Activated B cell treated with CpG ODN at 0.5 μM for 24 hours (primary cell): ENCODE measurements around the gene GRM8. TPM values are rescaled to one million over a fixed set of nuclear protein-coding genes. Genes with fewer than 3 reads are reported as not detected.

ENCODE experiments used
- ATAC-seq: fragments of 200-7000 bp; cut with Tn5 transposase; one replicate; pipeline ENCODE4 v1.10.0; 2021; ENCODE audit warnings: low read depth, mild to moderate bottlenecking, moderate library complexity
- CTCF ChIA-PET: fragments of 350-600 bp; sonication (Branson Sonifier 250); formaldehyde crosslinking; loops from one replicate; lab custom pipeline; 2021; ENCODE audit warnings: antibody characterized with exemption; lab: Charles Lee
- POLR2A ChIA-PET: fragments of 350-600 bp; sonication (Branson Sonifier 250); formaldehyde crosslinking; loops from one replicate; lab custom pipeline; 2021; ENCODE audit warnings: antibody characterized with exemption; lab: Charles Lee
- DNase-seq: peaks from one replicate; pipeline ENCODE4 v3.0.0; 2022
- H3K27ac Mint-ChIP-seq: one replicate; pipeline ENCODE4 v1.8.0; 2020; ENCODE audit warnings: mixed read lengths
- H3K27me3 Mint-ChIP-seq: one replicate; pipeline ENCODE4 v1.8.0; 2021; ENCODE audit warnings: mixed read lengths
- H3K36me3 Mint-ChIP-seq: one replicate; pipeline ENCODE4 v1.8.0; 2021; ENCODE audit warnings: low read depth, mixed read lengths
- H3K4me1 Mint-ChIP-seq: one replicate; pipeline ENCODE4 v1.8.0; 2021; ENCODE audit warnings: mixed read lengths
- H3K4me3 Mint-ChIP-seq: one replicate; pipeline ENCODE4 v1.8.0; 2020; ENCODE audit warnings: mild to moderate bottlenecking, mixed read lengths
- H3K9me3 Mint-ChIP-seq: one replicate; pipeline ENCODE4 v1.8.0; 2020; ENCODE audit warnings: mixed read lengths
- intact Hi-C: fragments of 100-400 bp; cut with micrococcal nuclease; formaldehyde crosslinking; loops from one replicate; pipeline ENCODE4 v1.15.1; 2024
- total RNA-seq: library from RNA; stranded (reverse); gene quantifications from 2 replicates; pipeline ENCODE4 v1.2.3, GENCODE V29; 2022
- TF ChIP-seq, protein P1 (sequence below): fragments of 200-600 bp; IDR thresholded peaks from one replicate; pipeline ENCODE4 v1.8.0; 2022; ENCODE audit warnings: antibody characterized with exemption, mild to moderate bottlenecking

GRM8 gene
- total RNA-seq, 1 donor from 2014 or later: not detected

- no peak for DNase-seq
- Mint-ChIP-seq H3K4me3 (no peak overlapping the region), H3K4me1 (no peaks in the 10 kb centered on the region), H3K9me3 (no peaks in the 10 kb centered on the region), H3K36me3 (no peaks in the 10 kb centered on the region), H3K27ac (no peak overlapping the region), H3K27me3 (peaks cover 26% of the 10 kb centered on the region)
- ATAC-seq: no peak
- intact Hi-C loops: no loop called here
- ChIA-PET CTCF (no interaction called here), POLR2A (no interaction called here)
- TF ChIP-seq, protein P1, sequence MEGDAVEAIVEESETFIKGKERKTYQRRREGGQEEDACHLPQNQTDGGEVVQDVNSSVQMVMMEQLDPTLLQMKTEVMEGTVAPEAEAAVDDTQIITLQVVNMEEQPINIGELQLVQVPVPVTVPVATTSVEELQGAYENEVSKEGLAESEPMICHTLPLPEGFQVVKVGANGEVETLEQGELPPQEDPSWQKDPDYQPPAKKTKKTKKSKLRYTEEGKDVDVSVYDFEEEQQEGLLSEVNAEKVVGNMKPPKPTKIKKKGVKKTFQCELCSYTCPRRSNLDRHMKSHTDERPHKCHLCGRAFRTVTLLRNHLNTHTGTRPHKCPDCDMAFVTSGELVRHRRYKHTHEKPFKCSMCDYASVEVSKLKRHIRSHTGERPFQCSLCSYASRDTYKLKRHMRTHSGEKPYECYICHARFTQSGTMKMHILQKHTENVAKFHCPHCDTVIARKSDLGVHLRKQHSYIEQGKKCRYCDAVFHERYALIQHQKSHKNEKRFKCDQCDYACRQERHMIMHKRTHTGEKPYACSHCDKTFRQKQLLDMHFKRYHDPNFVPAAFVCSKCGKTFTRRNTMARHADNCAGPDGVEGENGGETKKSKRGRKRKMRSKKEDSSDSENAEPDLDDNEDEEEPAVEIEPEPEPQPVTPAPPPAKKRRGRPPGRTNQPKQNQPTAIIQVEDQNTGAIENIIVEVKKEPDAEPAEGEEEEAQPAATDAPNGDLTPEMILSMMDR: no peak
Measured at GRCh38 chr7:127266047-127266446, 13.3 kb upstream of the GRM8 start.

GRCh38 chr7:127264219-127264618 lies 11.5 kb upstream of the GRM8 start:
- no peak for ATAC-seq
- no peak for DNase-seq
- no peak overlapping the region for H3K27ac Mint-ChIP-seq
- intact Hi-C loops: no loop called here
- H3K4me1 Mint-ChIP-seq: no peaks in the 10 kb centered on the region
- ChIA-PET CTCF (no interaction called here), POLR2A (no interaction called here)
- H3K9me3 Mint-ChIP-seq: peaks cover under 1% of the 10 kb centered on the region
- no peak overlapping the region for H3K4me3 Mint-ChIP-seq
- TF ChIP-seq, protein P1: no peak
- no peaks in the 10 kb centered on the region for H3K36me3 Mint-ChIP-seq
- peaks cover 23% of the 10 kb centered on the region for H3K27me3 Mint-ChIP-seq

DNA sequence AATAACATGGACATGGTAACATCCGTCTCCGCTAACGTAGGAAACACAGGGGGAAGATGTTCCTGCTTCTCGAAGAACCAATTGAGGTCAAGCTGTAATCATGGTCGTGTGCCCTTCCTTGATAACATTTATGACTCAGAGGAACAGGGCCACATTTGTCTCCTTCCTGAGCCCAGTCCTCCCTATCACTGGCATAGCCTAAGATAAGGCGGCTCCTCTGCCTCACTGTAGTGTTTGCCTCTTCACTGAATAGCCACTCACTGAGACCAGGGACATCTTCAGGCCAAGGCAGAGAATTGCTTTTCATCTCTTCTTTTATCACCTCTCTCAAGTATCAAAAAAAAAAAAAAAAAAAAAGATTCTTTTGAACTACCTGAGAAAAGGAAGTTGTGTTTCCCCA lies 5.4 kb upstream of the GRM8 start:
- Mint-ChIP-seq H3K36me3 (no peaks in the 10 kb centered on the region), H3K27ac (no peak overlapping the region), H3K27me3 (peaks cover 48% of the 10 kb centered on the region), H3K9me3 (peaks cover 2% of the 10 kb centered on the region), H3K4me1 (peaks cover 5% of the 10 kb centered on the region), H3K4me3 (no peak overlapping the region)
- intact Hi-C loops: no loop called here
- DNase-seq: no peak
- ATAC-seq: no peak
- CTCF ChIA-PET: no interaction called here
- POLR2A ChIA-PET: interaction anchor here (0.7 kb wide), 1 partner anchor 1599 kb away, joined by 9 read pairs; no protein-coding TSS in a partner anchor
- TF ChIP-seq, protein P1: no peak

DNA sequence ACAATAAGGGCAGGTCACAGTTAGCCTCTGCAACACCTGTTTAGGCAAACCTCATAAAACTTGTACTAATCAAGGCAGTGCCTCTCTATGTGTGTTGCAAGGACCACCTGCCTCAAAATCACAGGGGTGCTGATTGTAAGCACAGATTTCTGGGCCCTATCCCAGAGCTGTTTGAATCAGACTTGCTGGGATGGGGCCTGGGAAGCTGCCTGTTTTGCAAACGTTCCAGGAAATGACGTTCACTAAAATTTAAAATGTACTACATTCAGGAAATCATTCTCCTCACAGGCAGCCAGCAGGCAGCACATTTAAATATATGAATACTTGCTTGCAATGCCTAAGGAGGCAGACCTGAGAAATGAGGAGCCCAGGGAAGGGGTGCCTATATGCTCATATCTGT lies 4.3 kb upstream of the GRM8 start:
- H3K4me1 Mint-ChIP-seq: peaks cover 10% of the 10 kb centered on the region
- peaks cover 2% of the 10 kb centered on the region for H3K9me3 Mint-ChIP-seq
- H3K27ac Mint-ChIP-seq: no peak overlapping the region
- no peak for DNase-seq
- peaks cover 51% of the 10 kb centered on the region for H3K27me3 Mint-ChIP-seq
- intact Hi-C loops: no loop called here
- TF ChIP-seq, protein P1: no peak
- ATAC-seq: no peak
- no peaks in the 10 kb centered on the region for H3K36me3 Mint-ChIP-seq
- ChIA-PET CTCF (no interaction called here), POLR2A (no interaction called here)
- H3K4me3 Mint-ChIP-seq: no peak overlapping the region

GRCh38 chr7:127256041-127256725 lies 3.4 kb upstream of the GRM8 start:
- ATAC-seq: no peak
- ChIA-PET POLR2A (no interaction called here), CTCF (no interaction called here)
- H3K27ac Mint-ChIP-seq: no peak overlapping the region
- no peak overlapping the region for H3K4me3 Mint-ChIP-seq
- H3K36me3 Mint-ChIP-seq: no peaks in the 10 kb centered on the region
- peaks cover 2% of the 10 kb centered on the region for H3K9me3 Mint-ChIP-seq
- intact Hi-C loops: no loop called here
- TF ChIP-seq, protein P1: no peak
- H3K4me1 Mint-ChIP-seq: peaks cover 17% of the 10 kb centered on the region
- DNase-seq: no peak
- peaks cover 49% of the 10 kb centered on the region for H3K27me3 Mint-ChIP-seq
